Mammary epithelial cell (primary cell): Measurements from ENCODE around the gene CALML6.

ENCODE experiments used
- CTCF ChIP-seq, 2 donors: IDR thresholded peaks in 1 of 2; conservative IDR thresholded peaks in 1 of 2; 2 replicates each; pipeline ENCODE4 v1.5.1; 2011 to 2012; ENCODE audit warnings: inconsistent platforms in 2 of 2, low read length in 2 of 2, mild to moderate bottlenecking in 2 of 2, control low read depth in 1 of 2, low read depth in 1 of 2; ENCODE audit not compliant: insufficient read depth in 1 of 2; ENCODE audit errors: extremely low read depth in 1 of 2
- EZH2 ChIP-seq: IDR thresholded peaks from 2 replicates; pipeline ENCODE4 v1.6.1; 2012; ENCODE audit warnings: low read length, inconsistent platforms, borderline replicate concordance

- TF ChIP-seq CTCF (conservative IDR thresholded peaks at IDR 0.05 in 1 of 2, IDR thresholded peaks at IDR 0.05 in 1 of 2; ENCODE audit: extremely low read depth in 1 of 2, insufficient read depth in 1 of 2, low read depth in 1 of 2, low read length in 2 of 2) = no peak
- no peak for TF ChIP-seq EZH2
Measured at GRCh38 chr1:1872329-1872994, 42.6 kb upstream of the CALML6 start.
